ENCODE data around the gene PXN.

Gene PXN

DNA sequence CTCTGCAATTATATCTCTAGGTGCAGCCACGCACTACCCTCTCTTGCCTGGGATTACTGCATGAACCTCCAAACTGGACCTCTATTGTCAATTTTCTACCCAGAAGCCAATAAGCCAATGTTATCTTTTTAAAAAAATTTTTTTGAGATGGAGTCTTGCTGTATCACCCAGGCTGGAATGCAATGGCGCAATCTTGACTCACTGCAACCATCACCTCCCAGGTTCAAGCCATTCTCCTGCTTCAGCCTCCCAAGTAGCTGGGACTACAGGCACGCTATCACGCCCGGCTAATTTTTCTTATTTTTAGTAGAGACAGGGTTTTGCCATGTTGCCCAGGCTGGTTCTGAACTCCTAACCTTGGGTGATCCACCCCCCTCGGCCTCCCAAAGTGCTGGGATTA is 11.2 kb upstream of the PXN start:
- ATAC-seq: no peak
- TF ChIP-seq OSR1 (CRISPR knock-in tag; IDR thresholded peaks at IDR 0.05) (no peak), ZFP3 (CRISPR knock-in tag; IDR thresholded peaks at IDR 0.05) (no peak), ZNF70 (CRISPR knock-in tag; IDR thresholded peaks at IDR 0.05) (no peak)

DNA sequence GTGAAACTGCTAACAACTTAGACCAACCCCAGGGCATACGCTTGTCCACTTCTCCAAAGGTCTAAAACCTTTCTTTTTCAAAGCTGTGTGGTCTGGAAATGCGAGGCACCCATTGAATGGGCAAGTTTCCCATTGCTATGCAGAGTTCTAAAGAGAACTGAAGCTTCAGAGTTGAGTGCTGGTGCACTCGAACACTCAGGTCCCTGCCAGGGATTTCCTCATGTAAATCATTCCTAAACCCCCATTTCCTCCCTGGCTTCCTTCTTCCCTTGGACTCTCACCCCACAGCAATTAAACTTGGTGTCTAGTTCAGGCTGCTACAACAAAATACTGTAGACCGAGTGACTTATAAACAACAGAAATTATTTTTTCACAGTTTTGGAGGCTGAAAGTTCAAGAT is 2.2 kb upstream of the PXN start:
- ATAC-seq: no peak
- TF ChIP-seq, protein P1, sequence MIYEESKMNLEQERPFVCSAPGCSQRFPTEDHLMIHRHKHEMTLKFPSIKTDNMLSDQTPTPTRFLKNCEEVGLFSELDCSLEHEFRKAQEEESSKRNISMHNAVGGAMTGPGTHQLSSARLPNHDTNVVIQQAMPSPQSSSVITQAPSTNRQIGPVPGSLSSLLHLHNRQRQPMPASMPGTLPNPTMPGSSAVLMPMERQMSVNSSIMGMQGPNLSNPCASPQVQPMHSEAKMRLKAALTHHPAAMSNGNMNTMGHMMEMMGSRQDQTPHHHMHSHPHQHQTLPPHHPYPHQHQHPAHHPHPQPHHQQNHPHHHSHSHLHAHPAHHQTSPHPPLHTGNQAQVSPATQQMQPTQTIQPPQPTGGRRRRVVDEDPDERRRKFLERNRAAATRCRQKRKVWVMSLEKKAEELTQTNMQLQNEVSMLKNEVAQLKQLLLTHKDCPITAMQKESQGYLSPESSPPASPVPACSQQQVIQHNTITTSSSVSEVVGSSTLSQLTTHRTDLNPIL (CRISPR knock-in tag; IDR thresholded peaks at IDR 0.05; ENCODE audit: low read depth): no peak
- TF ChIP-seq ZFP3 (CRISPR knock-in tag; IDR thresholded peaks at IDR 0.05): no peak
- TF ChIP-seq ZC3H10 (CRISPR knock-in tag; IDR thresholded peaks at IDR 0.05): no peak
- TF ChIP-seq, protein P2, sequence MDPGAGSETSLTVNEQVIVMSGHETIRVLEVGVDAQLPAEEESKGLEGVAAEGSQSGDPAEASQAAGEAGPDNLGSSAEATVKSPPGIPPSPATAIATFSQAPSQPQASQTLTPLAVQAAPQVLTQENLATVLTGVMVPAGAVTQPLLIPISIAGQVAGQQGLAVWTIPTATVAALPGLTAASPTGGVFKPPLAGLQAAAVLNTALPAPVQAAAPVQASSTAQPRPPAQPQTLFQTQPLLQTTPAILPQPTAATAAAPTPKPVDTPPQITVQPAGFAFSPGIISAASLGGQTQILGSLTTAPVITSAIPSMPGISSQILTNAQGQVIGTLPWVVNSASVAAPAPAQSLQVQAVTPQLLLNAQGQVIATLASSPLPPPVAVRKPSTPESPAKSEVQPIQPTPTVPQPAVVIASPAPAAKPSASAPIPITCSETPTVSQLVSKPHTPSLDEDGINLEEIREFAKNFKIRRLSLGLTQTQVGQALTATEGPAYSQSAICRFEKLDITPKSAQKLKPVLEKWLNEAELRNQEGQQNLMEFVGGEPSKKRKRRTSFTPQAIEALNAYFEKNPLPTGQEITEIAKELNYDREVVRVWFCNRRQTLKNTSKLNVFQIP (CRISPR knock-in tag; IDR thresholded peaks at IDR 0.05; ENCODE audit: borderline replicate concordance, low read depth): no peak
- TF ChIP-seq ZNF8 (CRISPR knock-in tag; IDR thresholded peaks at IDR 0.05): no peak
- no peak for TF ChIP-seq RARB (CRISPR knock-in tag; IDR thresholded peaks at IDR 0.05)
- TF ChIP-seq GLIS3 (CRISPR knock-in tag; IDR thresholded peaks at IDR 0.05): no peak
- TF ChIP-seq SNAI2 (CRISPR knock-in tag; IDR thresholded peaks at IDR 0.05): no peak
- no peak for TF ChIP-seq ISL1 (CRISPR knock-in tag; IDR thresholded peaks at IDR 0.05)
- no peak for TF ChIP-seq ZNF70 (CRISPR knock-in tag; IDR thresholded peaks at IDR 0.05)
- TF ChIP-seq CSDC2 (CRISPR knock-in tag; IDR thresholded peaks at IDR 0.05): no peak
- TF ChIP-seq, protein P3, sequence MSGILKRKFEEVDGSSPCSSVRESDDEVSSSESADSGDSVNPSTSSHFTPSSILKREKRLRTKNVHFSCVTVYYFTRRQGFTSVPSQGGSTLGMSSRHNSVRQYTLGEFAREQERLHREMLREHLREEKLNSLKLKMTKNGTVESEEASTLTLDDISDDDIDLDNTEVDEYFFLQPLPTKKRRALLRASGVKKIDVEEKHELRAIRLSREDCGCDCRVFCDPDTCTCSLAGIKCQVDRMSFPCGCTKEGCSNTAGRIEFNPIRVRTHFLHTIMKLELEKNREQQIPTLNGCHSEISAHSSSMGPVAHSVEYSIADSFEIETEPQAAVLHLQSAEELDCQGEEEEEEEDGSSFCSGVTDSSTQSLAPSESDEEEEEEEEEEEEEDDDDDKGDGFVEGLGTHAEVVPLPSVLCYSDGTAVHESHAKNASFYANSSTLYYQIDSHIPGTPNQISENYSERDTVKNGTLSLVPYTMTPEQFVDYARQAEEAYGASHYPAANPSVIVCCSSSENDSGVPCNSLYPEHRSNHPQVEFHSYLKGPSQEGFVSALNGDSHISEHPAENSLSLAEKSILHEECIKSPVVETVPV (CRISPR knock-in tag; IDR thresholded peaks at IDR 0.05): no peak
- no peak for TF ChIP-seq TCF4 (CRISPR knock-in tag; IDR thresholded peaks at IDR 0.05; ENCODE audit: borderline replicate concordance)
- no peak for TF ChIP-seq ZNF565 (CRISPR knock-in tag; conservative IDR thresholded peaks at IDR 0.05; ENCODE audit: low read depth)

DNA sequence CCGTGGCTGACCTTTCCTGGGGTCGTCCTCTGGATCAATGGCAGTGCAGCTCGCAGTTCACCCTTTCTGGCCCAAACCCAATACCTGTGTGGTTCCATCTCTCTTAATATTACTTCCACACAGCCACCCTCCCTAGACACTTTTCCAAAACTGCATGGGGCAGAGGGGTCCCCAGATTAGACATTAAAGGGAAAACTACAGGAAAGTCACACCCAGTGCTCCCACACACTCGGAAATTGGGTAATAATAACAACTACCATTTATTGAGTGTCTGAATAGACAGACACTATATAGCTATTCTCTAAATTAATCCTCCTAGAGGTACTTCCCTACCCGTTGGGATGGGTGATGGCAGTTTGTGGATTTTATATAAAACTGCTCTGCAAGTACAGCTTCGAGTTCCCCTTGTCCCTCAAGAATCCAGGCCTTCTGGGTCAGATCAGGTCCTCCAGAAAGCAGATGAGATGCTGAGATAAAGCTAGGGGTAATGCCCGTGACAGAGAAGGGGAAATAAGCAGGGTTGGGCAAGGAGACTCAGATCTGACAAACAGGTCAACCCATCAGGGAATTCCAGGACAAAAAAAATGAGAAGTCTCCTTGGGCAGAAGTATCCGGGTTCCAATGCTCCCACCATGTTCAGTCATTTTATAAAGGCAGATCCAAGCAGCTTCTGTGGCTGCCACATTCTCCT is 795 bp upstream of the PXN start:
- TF ChIP-seq OSR1 (CRISPR knock-in tag; IDR thresholded peaks at IDR 0.05) (no peak), SNAI2 (CRISPR knock-in tag; IDR thresholded peaks at IDR 0.05) (no peak), CSDC2 (CRISPR knock-in tag; IDR thresholded peaks at IDR 0.05) (no peak), ZFP30 (CRISPR knock-in tag; IDR thresholded peaks at IDR 0.05) (no peak), ZNF70 (CRISPR knock-in tag; IDR thresholded peaks at IDR 0.05) (no peak), ISL1 (CRISPR knock-in tag; IDR thresholded peaks at IDR 0.05) (no peak), RARB (CRISPR knock-in tag; IDR thresholded peaks at IDR 0.05) (no peak)
- TF ChIP-seq, protein P2 (CRISPR knock-in tag; IDR thresholded peaks at IDR 0.05; ENCODE audit: borderline replicate concordance, low read depth): no peak
- TF ChIP-seq, protein P3 (CRISPR knock-in tag; IDR thresholded peaks at IDR 0.05): no peak
- ATAC-seq: no peak

DNA sequence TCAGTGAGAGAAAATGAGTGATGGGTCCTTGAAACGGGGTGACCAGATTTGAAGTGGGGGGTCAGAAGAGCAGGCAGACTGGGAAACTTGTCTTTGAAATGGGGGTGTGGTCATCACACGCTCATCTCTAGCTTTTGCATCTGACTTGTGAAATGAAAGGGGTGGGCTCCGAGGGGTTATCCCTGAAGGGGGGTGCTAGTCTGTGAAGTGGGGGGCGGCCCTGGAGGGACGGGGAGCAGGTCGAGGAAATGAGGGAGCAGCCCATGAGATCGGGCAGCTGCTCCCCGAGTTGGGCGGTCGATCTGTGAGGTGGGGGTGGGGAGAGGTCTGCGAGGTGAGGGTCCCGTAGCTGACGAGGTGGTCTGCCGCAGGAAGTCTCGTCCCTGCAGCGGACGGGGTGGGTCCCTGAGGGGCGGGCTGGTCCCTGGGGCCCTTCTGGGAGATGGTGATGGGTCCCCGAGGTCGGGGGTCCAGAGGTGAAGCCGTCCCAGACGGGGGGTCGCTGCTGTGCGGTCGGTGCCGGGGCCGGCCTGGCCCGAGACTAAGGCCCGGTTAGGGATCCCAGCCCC is 542 bp downstream of the PXN start:
- TF ChIP-seq ZC3H10 (CRISPR knock-in tag; IDR thresholded peaks at IDR 0.05) (no peak), BACH2 (CRISPR knock-in tag; IDR thresholded peaks at IDR 0.05; ENCODE audit: borderline replicate concordance) (no peak), ARNTL (CRISPR knock-in tag; IDR thresholded peaks at IDR 0.05; ENCODE audit: borderline replicate concordance, low read depth) (no peak), ZFP30 (CRISPR knock-in tag; IDR thresholded peaks at IDR 0.05) (no peak), ZNF565 (CRISPR knock-in tag; conservative IDR thresholded peaks at IDR 0.05; ENCODE audit: low read depth) (no peak), ZFP3 (CRISPR knock-in tag; IDR thresholded peaks at IDR 0.05) (no peak), PPARA (CRISPR knock-in tag; IDR thresholded peaks at IDR 0.05; ENCODE audit: borderline replicate concordance) (no peak)
- TF ChIP-seq, protein P4, sequence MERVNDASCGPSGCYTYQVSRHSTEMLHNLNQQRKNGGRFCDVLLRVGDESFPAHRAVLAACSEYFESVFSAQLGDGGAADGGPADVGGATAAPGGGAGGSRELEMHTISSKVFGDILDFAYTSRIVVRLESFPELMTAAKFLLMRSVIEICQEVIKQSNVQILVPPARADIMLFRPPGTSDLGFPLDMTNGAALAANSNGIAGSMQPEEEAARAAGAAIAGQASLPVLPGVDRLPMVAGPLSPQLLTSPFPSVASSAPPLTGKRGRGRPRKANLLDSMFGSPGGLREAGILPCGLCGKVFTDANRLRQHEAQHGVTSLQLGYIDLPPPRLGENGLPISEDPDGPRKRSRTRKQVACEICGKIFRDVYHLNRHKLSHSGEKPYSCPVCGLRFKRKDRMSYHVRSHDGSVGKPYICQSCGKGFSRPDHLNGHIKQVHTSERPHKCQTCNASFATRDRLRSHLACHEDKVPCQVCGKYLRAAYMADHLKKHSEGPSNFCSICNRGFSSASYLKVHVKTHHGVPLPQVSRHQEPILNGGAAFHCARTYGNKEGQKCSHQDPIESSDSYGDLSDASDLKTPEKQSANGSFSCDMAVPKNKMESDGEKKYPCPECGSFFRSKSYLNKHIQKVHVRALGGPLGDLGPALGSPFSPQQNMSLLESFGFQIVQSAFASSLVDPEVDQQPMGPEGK (CRISPR knock-in tag; IDR thresholded peaks at IDR 0.05; ENCODE audit: borderline replicate concordance): no peak
- TF ChIP-seq, protein P2 (CRISPR knock-in tag; IDR thresholded peaks at IDR 0.05; ENCODE audit: borderline replicate concordance, low read depth): no peak
- no peak for ATAC-seq

Measured in SK-N-SH treated with all-trans-retinoic acid at 6 μM for 48 hours (cell line).